IPS-18a (cell line): Measurements from ENCODE around the gene TRAPPC12.
"Not testable (repeated sequence)": the region's sequence is repeated elsewhere in the genome, so short reads cannot be mapped to it uniquely, and the experiment has no call there.

Experiments used
- H3K27ac ChIP-seq: one replicate; pipeline ENCODE4 v1.5.1; 2013; ENCODE audit warnings: low read length
- H3K27me3 ChIP-seq: one replicate; pipeline ENCODE4 v1.6.1; 2013; ENCODE audit warnings: mild to moderate bottlenecking, low read length; ENCODE audit not compliant: control insufficient read depth, insufficient read depth
- H3K36me3 ChIP-seq: one replicate; pipeline ENCODE4 v1.6.1; 2013; ENCODE audit warnings: low read depth, low read length; ENCODE audit not compliant: control insufficient read depth
- H3K4me1 ChIP-seq: one replicate; pipeline ENCODE4 v1.6.1; 2013; ENCODE audit warnings: low read depth, low read length; ENCODE audit not compliant: control insufficient read depth
- H3K4me3 ChIP-seq: one replicate; pipeline ENCODE4 v1.5.1; 2013; ENCODE audit warnings: low read length
- H3K9ac ChIP-seq: one replicate; pipeline ENCODE4 v1.6.1; 2013; ENCODE audit warnings: mild to moderate bottlenecking, low read length, moderate library complexity
- H3K9me3 ChIP-seq: one replicate; pipeline ENCODE4 v1.6.1; 2013; ENCODE audit warnings: low read depth, low read length; ENCODE audit not compliant: control insufficient read depth

The TRAPPC12 gene

DNA sequence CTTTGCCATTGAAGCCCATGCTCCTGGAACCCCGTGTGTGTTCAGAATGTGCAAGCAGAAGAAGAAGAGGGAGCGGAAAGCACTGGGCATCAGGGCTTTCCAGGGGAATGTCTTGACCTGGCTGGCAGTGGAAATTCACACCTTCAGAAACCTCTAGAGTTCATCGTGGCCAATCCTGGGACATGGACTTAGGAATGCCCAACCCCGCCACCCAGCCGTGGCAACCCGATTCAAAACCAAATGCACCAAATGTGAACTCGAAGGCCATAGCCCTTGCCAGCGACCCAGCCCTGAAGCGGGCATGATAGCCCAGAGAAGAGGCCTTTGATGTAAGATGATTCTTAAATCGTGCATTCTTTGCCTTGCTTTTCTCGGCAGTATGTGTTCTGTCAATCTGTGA, 70.4 kb downstream of the TRAPPC12 start:
- no peak overlapping the region for H3K4me3 ChIP-seq
- H3K27me3 ChIP-seq, result no peaks in the 10 kb centered on the region
- H3K27ac ChIP-seq, result no peak overlapping the region
- H3K36me3 ChIP-seq, result peaks cover 32% of the 10 kb centered on the region
- no peak overlapping the region for H3K9ac ChIP-seq
- H3K9me3 ChIP-seq, result no peaks in the 10 kb centered on the region
- H3K4me1 ChIP-seq, result no peaks in the 10 kb centered on the region

DNA sequence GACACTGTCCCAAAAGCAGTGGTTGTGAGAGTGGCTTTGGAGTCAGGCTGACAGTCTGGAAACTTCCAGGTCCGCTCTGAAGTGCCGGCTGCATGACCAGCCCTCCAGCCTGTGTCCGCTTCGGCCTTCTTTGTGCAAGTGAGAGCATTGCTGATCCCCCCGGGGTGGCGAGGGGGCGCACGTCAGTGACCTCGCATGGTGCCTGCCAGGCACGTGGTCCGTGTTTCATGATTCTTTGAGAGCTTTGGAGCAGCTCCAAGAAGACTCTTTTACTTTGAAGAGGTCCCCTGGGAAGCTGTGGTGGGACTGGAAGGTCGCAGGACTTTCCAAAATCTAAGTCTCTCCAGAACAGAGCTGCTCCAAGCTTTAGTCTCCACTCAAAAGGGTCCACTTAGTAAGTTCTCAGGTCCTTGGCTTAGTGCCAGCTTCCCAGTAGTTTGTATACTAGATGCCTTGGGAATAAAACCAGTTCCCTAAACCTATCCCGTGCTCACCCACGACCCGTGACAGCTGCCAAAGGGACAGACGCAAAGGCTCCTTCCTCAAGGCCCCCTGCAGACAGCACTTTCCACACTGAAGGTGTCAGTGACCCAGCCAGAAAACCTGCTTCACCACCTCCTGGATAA, 71.0 kb downstream of the TRAPPC12 start:
- no peak overlapping the region for H3K4me3 ChIP-seq
- H3K9ac ChIP-seq, result no peak overlapping the region
- no peak overlapping the region for H3K27ac ChIP-seq
- H3K4me1 ChIP-seq, result no peaks in the 10 kb centered on the region
- peaks cover 30% of the 10 kb centered on the region for H3K36me3 ChIP-seq
- no peaks in the 10 kb centered on the region for H3K27me3 ChIP-seq
- H3K9me3 ChIP-seq, result no peaks in the 10 kb centered on the region

DNA sequence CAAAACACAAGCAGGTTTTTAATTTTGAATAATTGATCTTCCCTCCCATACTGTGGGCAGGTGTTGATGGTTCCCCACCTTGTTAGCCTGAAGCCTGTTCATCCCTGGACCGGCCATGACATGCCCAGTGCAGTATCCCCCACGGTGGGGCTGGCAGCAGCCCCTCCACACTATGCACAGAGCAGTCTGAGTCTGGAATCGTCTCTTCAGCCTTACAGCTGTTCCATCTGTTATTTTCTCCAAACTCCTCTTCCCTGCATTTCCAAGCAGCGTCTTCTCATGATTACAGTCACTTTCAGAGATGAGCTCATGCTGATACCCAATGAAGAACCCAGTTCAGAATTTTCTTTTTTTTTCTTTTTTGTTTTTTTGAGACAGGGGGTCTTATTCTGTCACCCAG, 71.7 kb downstream of the TRAPPC12 start:
- Histone ChIP-seq H3K4me1 (no peaks in the 10 kb centered on the region), H3K27me3 (no peaks in the 10 kb centered on the region), H3K9ac (no peak overlapping the region), H3K4me3 (no peak overlapping the region), H3K36me3 (peaks cover 24% of the 10 kb centered on the region), H3K27ac (no peak overlapping the region), H3K9me3 (no peaks in the 10 kb centered on the region)

DNA sequence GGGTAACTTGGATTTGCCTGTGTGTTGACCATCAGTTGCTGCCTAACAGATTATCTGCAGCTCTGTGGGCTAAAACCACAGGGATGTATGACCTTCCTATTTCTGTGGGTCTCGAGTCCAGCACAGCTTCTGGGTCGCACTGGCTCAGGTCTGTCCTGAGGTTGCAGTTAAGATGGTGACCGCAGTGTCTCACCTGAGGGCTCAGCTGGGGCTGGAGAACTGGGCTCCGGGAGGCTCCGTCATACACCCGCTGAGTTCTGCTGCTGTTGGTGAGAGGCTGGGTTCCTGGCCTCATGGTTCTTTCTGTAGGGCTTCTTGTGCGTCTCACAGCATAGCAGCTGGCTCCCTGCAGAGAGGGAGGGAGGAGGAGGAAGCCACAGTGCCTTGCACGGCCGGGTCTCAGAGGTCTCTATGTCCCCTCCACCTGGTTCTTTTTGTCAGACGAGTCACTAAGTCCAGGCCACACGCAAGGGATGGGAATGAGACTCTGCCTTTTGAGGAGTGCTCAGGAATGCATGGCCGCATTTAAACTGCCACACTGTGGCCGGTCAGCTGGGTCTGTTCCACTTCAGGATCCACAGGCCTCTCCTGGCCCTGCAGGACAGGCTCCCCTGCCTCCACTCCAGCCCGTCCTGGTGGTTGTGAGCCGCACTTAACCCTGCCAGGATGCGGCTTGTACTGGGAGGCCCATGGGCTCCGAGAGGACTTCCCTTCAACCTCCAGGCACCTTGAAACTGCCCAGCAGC, 72.6 kb downstream of the TRAPPC12 start:
- no peak overlapping the region for H3K4me3 ChIP-seq
- no peaks in the 10 kb centered on the region for H3K27me3 ChIP-seq
- no peaks in the 10 kb centered on the region for H3K4me1 ChIP-seq
- H3K27ac ChIP-seq, result no peak overlapping the region
- no peaks in the 10 kb centered on the region for H3K9me3 ChIP-seq
- no peak overlapping the region for H3K9ac ChIP-seq
- peaks cover 17% of the 10 kb centered on the region for H3K36me3 ChIP-seq

DNA sequence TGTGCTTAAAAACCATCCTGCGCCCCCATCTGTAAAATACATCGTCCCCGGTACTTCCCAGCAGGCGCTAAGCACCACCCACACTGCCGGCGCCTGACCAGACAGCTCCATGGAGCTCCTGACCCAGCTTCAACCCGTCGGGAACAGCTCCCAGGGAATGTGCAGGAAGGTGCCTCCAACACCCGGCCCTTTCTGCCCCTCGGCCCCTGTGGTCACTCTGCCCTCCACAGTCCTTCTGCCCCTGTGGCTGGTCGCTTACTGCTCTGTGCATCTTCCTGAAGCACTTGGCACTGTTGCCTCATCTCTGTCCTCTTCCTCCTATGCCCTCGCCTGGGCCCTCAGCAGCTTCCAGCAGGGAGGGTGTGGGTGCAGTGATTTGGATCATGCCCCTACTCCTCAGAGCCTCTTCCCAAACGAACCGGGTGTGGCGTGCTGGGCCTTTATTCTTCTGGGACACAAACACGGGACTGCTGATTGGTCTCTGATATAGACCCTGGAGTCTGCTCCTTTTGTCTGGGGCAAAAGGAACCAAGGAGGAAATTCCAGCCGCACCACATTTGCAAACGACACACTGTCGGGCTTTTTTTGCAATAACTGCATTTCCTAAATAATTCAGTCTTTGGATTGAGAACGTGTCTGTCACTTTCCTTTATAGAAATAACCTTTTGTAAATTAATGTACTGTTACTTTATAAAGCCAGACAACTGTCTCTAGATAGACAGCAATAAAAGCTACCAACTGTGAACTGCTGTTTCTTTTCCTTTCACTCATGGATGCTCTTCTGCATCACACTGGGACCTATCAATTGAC, 73.9 kb downstream of the TRAPPC12 start:
- H3K36me3 ChIP-seq, result peaks cover 21% of the 10 kb centered on the region
- H3K9ac ChIP-seq, result no peak overlapping the region
- no peak overlapping the region for H3K27ac ChIP-seq
- H3K27me3 ChIP-seq, result no peaks in the 10 kb centered on the region
- no peaks in the 10 kb centered on the region for H3K4me1 ChIP-seq
- no peak overlapping the region for H3K4me3 ChIP-seq
- no peaks in the 10 kb centered on the region for H3K9me3 ChIP-seq

DNA sequence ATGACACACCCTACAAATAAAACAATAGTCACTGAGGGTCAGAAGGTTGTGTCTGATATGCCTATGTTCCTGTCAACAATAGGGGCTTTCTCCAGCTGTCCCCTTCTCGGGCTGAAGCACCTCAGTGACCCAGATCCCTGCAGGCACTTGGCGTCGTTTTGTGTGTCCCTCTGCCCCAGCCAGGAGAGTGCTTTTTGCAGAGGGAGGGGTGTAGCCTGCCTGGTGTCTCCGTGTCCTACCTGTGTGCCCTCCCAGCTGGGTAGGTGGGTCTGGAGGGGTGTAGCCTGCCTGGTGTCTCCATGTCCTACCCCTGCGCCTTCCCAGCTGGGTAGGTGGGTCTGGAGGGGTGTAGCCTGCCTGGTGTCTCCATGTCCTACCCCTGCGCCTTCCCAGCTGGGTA, 74.5 kb downstream of the TRAPPC12 start:
- not testable (repeated sequence) for H3K27me3 ChIP-seq, H3K9me3 ChIP-seq, H3K4me3 ChIP-seq, H3K4me1 ChIP-seq, H3K27ac ChIP-seq, H3K9ac ChIP-seq
- peaks cover 26% of the 10 kb centered on the region for H3K36me3 ChIP-seq

DNA sequence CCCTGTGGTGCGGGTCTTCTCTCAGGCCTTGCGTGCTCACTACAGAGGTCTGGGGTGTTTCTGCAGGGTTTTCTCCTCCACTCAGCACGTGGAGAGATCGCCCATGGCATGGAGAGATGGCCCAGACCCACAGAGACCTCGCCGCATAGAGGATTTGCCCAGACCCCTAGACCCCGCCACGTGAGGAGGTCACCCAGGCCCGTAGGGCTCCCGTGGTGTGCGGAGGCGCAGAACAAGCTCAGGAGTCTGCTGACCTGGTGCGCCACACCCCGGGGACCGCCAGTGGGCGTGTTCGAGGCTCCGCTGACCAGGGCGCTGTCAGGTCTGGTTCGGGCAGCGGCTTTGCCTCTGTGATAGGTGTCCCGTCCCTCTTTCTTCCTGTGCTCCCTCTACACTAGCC, 75.3 kb downstream of the TRAPPC12 start:
- Histone ChIP-seq H3K9me3 (no peaks in the 10 kb centered on the region), H3K9ac (no peak overlapping the region), H3K4me3 (no peak overlapping the region), H3K27ac (no peak overlapping the region), H3K4me1 (no peaks in the 10 kb centered on the region), H3K27me3 (no peaks in the 10 kb centered on the region), H3K36me3 (peaks cover 26% of the 10 kb centered on the region)

DNA sequence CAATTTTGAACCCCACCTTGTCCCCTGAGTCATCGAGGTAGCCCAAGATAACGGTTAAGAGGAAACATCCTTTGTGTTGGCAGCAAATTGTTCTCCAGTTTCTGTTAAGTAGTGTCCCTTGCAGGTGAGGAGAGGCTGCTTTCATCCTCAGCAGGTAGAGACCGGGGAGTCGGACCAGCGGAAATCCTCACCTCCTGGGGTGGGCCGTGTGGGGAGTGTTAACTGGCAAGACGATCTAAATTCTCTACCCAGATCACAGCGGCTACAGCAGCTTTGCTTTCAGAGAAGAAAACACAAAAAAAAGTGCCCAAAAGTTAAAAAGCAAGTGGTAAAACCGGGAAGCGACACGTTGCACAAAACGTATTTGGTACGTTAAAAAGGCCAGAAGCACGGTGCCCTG, 76.6 kb downstream of the TRAPPC12 start:
- Histone ChIP-seq H3K36me3 (peaks cover 18% of the 10 kb centered on the region), H3K4me1 (no peaks in the 10 kb centered on the region), H3K9ac (no peak overlapping the region)

DNA sequence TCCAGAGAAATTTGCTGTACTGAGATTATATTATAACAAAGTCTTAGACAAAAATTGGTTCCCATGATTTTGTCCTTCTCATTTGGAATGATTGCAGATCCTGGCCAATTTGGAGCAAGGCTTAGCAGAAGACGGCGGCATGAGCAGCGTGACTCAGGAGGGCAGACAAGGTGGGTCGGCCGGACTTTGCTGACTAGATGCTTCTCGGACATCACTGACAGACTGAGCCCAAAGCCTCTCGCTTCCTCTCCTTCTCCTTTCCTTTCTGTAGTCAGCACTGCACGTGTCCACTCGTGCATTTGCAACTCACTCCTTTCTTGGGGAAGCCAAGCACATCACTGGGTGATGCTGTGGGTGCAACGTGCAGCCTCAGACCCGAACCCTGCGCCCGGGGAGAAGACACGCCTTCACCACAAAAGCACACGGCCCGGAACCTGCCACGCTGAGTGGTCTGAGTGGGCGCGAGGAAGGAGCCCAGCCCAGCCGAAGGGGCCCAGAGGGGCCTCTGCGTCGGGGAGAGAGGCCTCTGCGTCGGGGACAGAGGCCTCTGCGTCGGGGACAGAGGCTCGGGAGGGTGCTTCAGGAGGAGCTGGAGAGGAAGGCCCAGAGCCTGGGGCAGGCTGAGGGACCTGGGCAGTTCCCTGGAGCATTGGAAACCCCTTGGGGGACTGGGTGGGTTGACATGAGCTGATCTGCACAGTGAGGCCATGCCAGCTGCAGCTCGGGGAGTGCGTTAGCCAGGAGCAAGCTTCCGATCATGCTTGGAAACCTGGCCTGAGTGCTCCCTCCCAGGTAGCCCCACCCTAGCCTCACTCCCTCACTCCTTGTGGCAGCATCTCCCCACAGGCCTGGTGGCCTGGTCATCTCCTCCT, 78.3 kb downstream of the TRAPPC12 start:
- Histone ChIP-seq H3K4me1 (peaks cover 9% of the 10 kb centered on the region), H3K27ac (no peak overlapping the region), H3K36me3 (peaks cover 18% of the 10 kb centered on the region)

More for the DNA sequence above, 76.6 kb downstream of the TRAPPC12 start:
- no peaks in the 10 kb centered on the region for H3K27me3 ChIP-seq
- no peak overlapping the region for H3K4me3 ChIP-seq
- H3K9me3 ChIP-seq, result no peaks in the 10 kb centered on the region
- no peak overlapping the region for H3K27ac ChIP-seq

DNA sequence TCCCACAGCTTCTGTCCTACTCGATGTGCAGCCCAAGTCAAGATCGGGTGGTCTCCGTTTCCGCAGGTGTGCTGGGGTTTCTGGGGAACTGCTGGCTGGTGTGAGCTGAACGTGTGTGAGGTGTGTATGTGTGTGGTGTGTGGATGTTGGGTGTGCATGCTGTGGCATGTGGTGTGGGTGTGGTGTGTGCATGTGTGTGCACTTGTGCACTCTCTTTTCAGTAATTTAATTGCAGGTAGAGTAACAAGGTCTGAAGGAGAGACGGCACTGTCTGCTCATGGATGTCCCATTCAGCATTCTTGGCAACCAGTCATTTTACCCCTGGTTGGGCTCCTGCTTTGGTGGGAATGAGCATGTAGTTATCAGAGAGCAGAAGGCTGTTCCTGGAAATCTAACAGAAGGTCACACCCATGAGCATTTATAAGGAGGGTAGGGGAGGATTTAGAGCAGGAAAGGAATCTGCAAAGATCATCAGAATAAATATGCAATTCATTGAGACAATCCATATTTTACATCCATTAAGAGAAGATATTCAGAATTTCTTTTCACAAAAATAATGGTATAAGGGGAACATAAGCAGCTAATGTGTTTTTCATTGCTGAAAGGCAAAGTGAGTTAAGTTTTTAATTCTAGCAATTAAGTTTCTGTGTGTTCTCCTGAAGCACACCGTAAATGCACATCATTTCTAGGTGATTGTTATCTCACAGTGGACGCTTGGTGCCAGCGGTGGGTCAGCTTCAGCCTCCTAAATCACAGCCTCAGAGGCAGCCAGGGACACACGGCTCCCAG, 79.1 kb downstream of the TRAPPC12 start:
- Histone ChIP-seq H3K9ac (no peak overlapping the region), H3K36me3 (peaks cover 16% of the 10 kb centered on the region), H3K9me3 (no peaks in the 10 kb centered on the region), H3K4me3 (no peak overlapping the region), H3K27ac (no peak overlapping the region), H3K4me1 (peaks cover 12% of the 10 kb centered on the region), H3K27me3 (no peaks in the 10 kb centered on the region)

More for the DNA sequence above, 78.3 kb downstream of the TRAPPC12 start:
- Histone ChIP-seq H3K27me3 (no peaks in the 10 kb centered on the region), H3K9ac (no peak overlapping the region), H3K9me3 (no peaks in the 10 kb centered on the region), H3K4me3 (no peak overlapping the region)
